K562 (cell line): ENCODE results near the gene DRD2. TPM values are rescaled to one million over a fixed set of nuclear protein-coding genes. Genes with fewer than 3 reads are reported as not detected.

Source experiments
- ATAC-seq: fragments of 200-7000 bp; cut with Tn5 transposase; 3 replicates; pipeline ENCODE4 v1.9.1; 2020; ENCODE audit warnings: moderate library complexity
- BruUV-seq: library from RNA; stranded (reverse); fragments of 400-500 nt; replicated peaks from 2 replicates; lab custom pipeline; 2021; lab: Mats Ljungman, UMichigan
- CTCF ChIA-PET: fragments of 300-600 bp; formaldehyde crosslinking; extraction: SDS; loops from one replicate; lab custom pipeline; 2021; ENCODE audit warnings: low intra/inter-chr PET ratio; lab: Yijun Ruan, JAX
- POLR2A ChIA-PET: fragments of 300-600, 350-650 bp; sonication (Branson Sonifier 250); formaldehyde crosslinking; extraction: SDS; loops from one replicate; lab custom pipeline; 2021; ENCODE audit warnings: antibody characterized with exemption, inconsistent platforms; lab: Yijun Ruan, JAX
- DNase-seq, 4 experiments: peaks; one replicate each; pipeline versions ENCODE4 v3.0.0 to v3.0.0-alpha.2; 2011 to 2018; ENCODE audit warnings: low spot score in 3 of 4, mixed read lengths in 3 of 4; ENCODE audit errors: extremely low read depth in 1 of 4
- FAIRE-seq: peaks from 2 replicates; lab custom pipeline; 2011; peaks lifted over from hg19 to GRCh38; lab: Jason Lieb, UNC
- H2AFZ ChIP-seq: 2 replicates; pipeline ENCODE4 v1.6.0; 2011; ENCODE audit warnings: low read depth, low read length, control low read depth, inconsistent platforms
- H3K27ac ChIP-seq: fragments of 200-600 bp; 3 replicates; pipeline ENCODE4 v1.8.0; 2011; ENCODE audit warnings: low read depth, mild to moderate bottlenecking, control low read depth, inconsistent platforms, low read length, moderate library complexity, mixed read lengths; ENCODE audit errors: extremely low read depth
- H3K27me3 ChIP-seq, 2 experiments: fragments of 300-600 bp in 1 of 2; 2 replicates in 1 of 2; 3 replicates in 1 of 2; pipeline versions ENCODE4 v1.6.0 to v1.8.0; 2011; ENCODE audit warnings: inconsistent platforms in 2 of 2, low read length in 2 of 2, mild to moderate bottlenecking in 1 of 2, mixed read lengths in 1 of 2, moderate library complexity in 1 of 2; ENCODE audit not compliant: control insufficient read depth in 2 of 2, insufficient read depth in 2 of 2
- H3K36me3 ChIP-seq: fragments of 300-600 bp; 3 replicates; pipeline ENCODE4 v1.8.0; 2011; ENCODE audit warnings: mild to moderate bottlenecking, low read length, inconsistent platforms; ENCODE audit not compliant: control insufficient read depth, insufficient read depth
- H3K4me1 ChIP-seq, 2 experiments: fragments of 200-600 bp in 1 of 2; replicated peaks in 1 of 2; 2 replicates in 1 of 2; 3 replicates in 1 of 2; pipeline versions ENCODE4 v1.5.1 to v1.8.0; 2011; ENCODE audit warnings: inconsistent platforms in 2 of 2, low read length in 2 of 2, mild to moderate bottlenecking in 1 of 2, mixed read lengths in 1 of 2, moderate library complexity in 1 of 2; ENCODE audit not compliant: control insufficient read depth in 2 of 2, insufficient read depth in 2 of 2
- H3K4me2 ChIP-seq: 2 replicates; pipeline ENCODE4 v1.6.1; 2011; ENCODE audit warnings: low read length, control low read depth, inconsistent platforms, mixed read lengths; ENCODE audit not compliant: insufficient read depth
- H3K4me3 ChIP-seq: fragments of 200-600 bp; sonication (generic), shearing (Covaris generic); 2 replicates; pipeline ENCODE4 v1.5.1; 2016; ENCODE audit warnings: control low read depth, inconsistent platforms
- H3K79me2 ChIP-seq: fragments of 200-600 bp; 3 replicates; pipeline ENCODE4 v1.8.0; 2011; ENCODE audit warnings: low read length, inconsistent platforms; ENCODE audit not compliant: control insufficient read depth, insufficient read depth
- H3K9ac ChIP-seq, 2 experiments: 2 replicates each; pipeline versions ENCODE4 v1.6.0 to v1.6.1; 2011; ENCODE audit warnings: low read depth in 2 of 2, low read length in 2 of 2, control low read depth in 1 of 2, inconsistent platforms in 1 of 2, mild to moderate bottlenecking in 1 of 2, mixed read lengths in 1 of 2; ENCODE audit not compliant: insufficient read depth in 1 of 2
- H3K9me1 ChIP-seq: one replicate; pipeline ENCODE4 v1.6.0; 2011; ENCODE audit warnings: inconsistent platforms, mild to moderate bottlenecking, low read length, moderate library complexity; ENCODE audit not compliant: control insufficient read depth, insufficient read depth
- H3K9me3 ChIP-seq: replicated peaks from 2 replicates; pipeline ENCODE4 v1.5.1; 2011; ENCODE audit warnings: low read depth, low read length, inconsistent platforms; ENCODE audit not compliant: control insufficient read depth, insufficient read depth
- H4K20me1 ChIP-seq: replicated peaks from 2 replicates; pipeline ENCODE4 v1.6.1; 2011; ENCODE audit warnings: low read length, inconsistent platforms, mixed read lengths; ENCODE audit not compliant: control insufficient read depth, insufficient read depth
- ARHGAP35 ChIP-seq: fragments of 450-650 bp; IDR thresholded peaks from 2 replicates; pipeline ENCODE4 v1.6.1; 2018; ENCODE audit not compliant: partially characterized antibody
- CHD1 ChIP-seq: fragments of 200-600 bp; sonication (generic); IDR thresholded peaks from one replicate; pipeline ENCODE4 v1.6.1; 2012; ENCODE audit warnings: mild to moderate bottlenecking, moderate library complexity, low read length, inconsistent platforms
- EP300 ChIP-seq: IDR thresholded peaks from 2 replicates; pipeline ENCODE4 v1.6.1; 2012; ENCODE audit warnings: low read length, improper control_type of control experiment
- HCFC1 ChIP-seq: IDR thresholded peaks from 2 replicates; pipeline ENCODE4 v1.6.1; 2012; ENCODE audit warnings: low read depth, low read length, improper control_type of control experiment
- PTTG1 ChIP-seq: fragments of 450-650 bp; IDR thresholded peaks from 2 replicates; pipeline ENCODE4 v1.6.1; 2016; ENCODE audit warnings: low read depth, mild to moderate bottlenecking, missing genetic modification characterization, missing compliant biosample characterization
- TFAM ChIP-seq: fragments of 250-450 bp; sonication (Bioruptor Pico); conservative IDR thresholded peaks from 2 replicates; pipeline ENCODE4 v1.5.0; 2021; ENCODE audit warnings: mild to moderate bottlenecking, moderate library complexity
- TRIM24 ChIP-seq, 2 experiments: fragments of 450-650 bp; IDR thresholded peaks; 2 replicates each; pipeline ENCODE4 v1.6.1; 2016
- ZNF561 ChIP-seq: fragments of 450-650 bp; formaldehyde crosslinking; conservative IDR thresholded peaks from 2 replicates; pipeline ENCODE4 v1.4.0; 2020; ENCODE audit warnings: mild to moderate bottlenecking, moderate library complexity
- ZSCAN32 ChIP-seq: fragments of 450-650 bp; formaldehyde crosslinking; IDR thresholded peaks from 2 replicates; pipeline ENCODE4 v1.4.0; 2020; ENCODE audit warnings: mild to moderate bottlenecking, moderate library complexity
- WGBS: fragments of 100-300 bp; shearing (Covaris generic); methylation state at CpG from one replicate; pipeline ENCODE4 v1.1.6; 2016; ENCODE audit warnings: low coverage, mixed read lengths; ENCODE audit not compliant: insufficient coverage; ENCODE audit errors: missing lambda C conversion rate; 5-methylcytosine and 5-hydroxymethylcytosine counted together
- in situ Hi-C: fragments of 300-500 bp; cut with MboI; formaldehyde crosslinking; loops from 4 replicates; pipeline ENCODE4 v1.15.0; 2018; ENCODE audit warnings: inconsistent platforms, mixed read lengths
- intact Hi-C: fragments of 100-400 bp; cut with micrococcal nuclease; formaldehyde crosslinking; loops from 2 replicates; pipeline ENCODE4 v1.14.2; 2022
- polyA plus RNA-seq, 8 experiments: library from polyadenylated mRNA; depleted of rRNA in 4 of 8; stranded (reverse) in 5 of 8; unstranded in 3 of 8; fragments of >200 nt; fragmentation: Nextera tagmentation in 2 of 8; fragmentation: Illumina TruSeq in 1 of 8; extraction: Ambion mirVana in 2 of 8; extraction: Trizol in 1 of 8; gene quantifications; 2 replicates each; pipeline versions ENCODE4 v1.2.1 to v1.2.3, GENCODE V29; 2011 to 2014; ENCODE audit warnings: inconsistent platforms in 1 of 8, missing spikeins in 1 of 8
- total RNA-seq, 7 experiments: library from RNA; depleted of rRNA in 6 of 7; stranded (reverse); fragments of >200 nt in 6 of 7; fragmentation: Illumina TruSeq in 2 of 7; extraction: Trizol in 2 of 7; gene quantifications; 2 replicates each; pipeline versions ENCODE4 v1.2.1 to v1.2.3, GENCODE V29; 2011 to 2021; ENCODE audit warnings: low replicate concordance in 1 of 7
- TF ChIP-seq, protein P1 (sequence below): IDR thresholded peaks from 2 replicates; pipeline ENCODE4 v1.6.1; 2011; ENCODE audit warnings: borderline replicate concordance, low read depth, mild to moderate bottlenecking, moderate library complexity, low read length; ENCODE audit not compliant: insufficient read depth, poor library complexity, severe bottlenecking
- TF ChIP-seq, protein P2 (sequence below), 2 experiments: IDR thresholded peaks; 2 replicates each; pipeline ENCODE4 v1.6.1; 2012; ENCODE audit warnings: improper control_type of control experiment in 2 of 2, low read depth in 2 of 2, low read length in 2 of 2, borderline replicate concordance in 1 of 2

Gene DRD2
- total and polyA plus RNA-seq, 9 of the 15 experiments (the other 6 are each of a cell fraction or from before 2014, with no cell fraction given) = not detected

DNA sequence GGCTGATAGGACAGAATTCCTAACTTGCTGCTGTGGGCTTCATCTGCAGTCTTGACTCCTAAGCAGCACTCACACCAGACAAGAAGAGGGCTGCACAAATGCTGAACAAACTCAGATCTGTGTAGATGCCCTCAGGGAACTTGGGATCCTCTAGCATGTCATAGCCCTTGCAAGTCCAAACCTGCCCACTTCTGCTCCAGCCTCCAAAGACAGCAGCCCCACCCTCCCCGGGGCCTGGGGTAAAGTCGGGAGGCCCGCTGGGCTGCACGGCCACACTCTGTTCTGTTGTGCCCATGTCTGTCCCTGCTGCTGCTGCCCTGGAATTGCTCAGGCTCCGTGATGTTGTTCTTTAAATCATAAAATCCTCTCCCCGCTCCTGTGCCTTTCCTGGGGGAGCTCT is 28.3 kb downstream of the DRD2 start (continued):
- no peak for TF ChIP-seq TRIM24 (IDR thresholded peaks at IDR 0.05)
- TF ChIP-seq, protein P1, sequence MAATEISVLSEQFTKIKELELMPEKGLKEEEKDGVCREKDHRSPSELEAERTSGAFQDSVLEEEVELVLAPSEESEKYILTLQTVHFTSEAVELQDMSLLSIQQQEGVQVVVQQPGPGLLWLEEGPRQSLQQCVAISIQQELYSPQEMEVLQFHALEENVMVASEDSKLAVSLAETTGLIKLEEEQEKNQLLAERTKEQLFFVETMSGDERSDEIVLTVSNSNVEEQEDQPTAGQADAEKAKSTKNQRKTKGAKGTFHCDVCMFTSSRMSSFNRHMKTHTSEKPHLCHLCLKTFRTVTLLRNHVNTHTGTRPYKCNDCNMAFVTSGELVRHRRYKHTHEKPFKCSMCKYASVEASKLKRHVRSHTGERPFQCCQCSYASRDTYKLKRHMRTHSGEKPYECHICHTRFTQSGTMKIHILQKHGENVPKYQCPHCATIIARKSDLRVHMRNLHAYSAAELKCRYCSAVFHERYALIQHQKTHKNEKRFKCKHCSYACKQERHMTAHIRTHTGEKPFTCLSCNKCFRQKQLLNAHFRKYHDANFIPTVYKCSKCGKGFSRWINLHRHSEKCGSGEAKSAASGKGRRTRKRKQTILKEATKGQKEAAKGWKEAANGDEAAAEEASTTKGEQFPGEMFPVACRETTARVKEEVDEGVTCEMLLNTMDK = no peak

DNA sequence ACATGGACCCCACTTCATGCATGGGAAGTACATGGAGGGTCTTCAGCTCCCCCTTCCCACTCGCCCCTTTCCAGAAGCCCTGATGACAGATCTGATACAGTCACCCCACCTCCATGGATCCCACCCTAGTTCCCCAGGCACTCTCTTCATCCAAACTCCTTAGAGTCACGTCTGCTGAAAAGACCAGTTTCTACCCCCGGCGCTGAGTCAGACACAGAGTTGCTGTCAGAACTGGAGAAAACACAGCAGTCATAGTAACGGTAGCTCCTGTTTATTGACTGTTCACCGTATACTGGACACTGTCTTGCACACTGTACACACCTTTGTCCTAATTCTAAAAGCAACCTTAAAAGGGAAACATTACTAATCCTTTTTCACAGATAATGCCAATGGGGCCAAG is 29.1 kb downstream of the DRD2 start:
- Histone ChIP-seq H3K79me2 (no peaks in the 10 kb centered on the region), H3K9ac (no peak overlapping the region), H3K4me3 (no peak overlapping the region), H3K4me1 (peaks cover 0 to 5% of the 10 kb centered on the region in 2 experiments; a peak in 1 of 5 replicates), H3K9me1 (no peaks in the 10 kb centered on the region), H3K27me3 (peaks cover 9 to 48% of the 10 kb centered on the region in 2 experiments; a peak in 4 of 5 replicates), H2AFZ (no peak overlapping the region), H4K20me1 (peaks cover 4% of the 10 kb centered on the region; the same call in 1 of the 2 replicates)
- intact Hi-C loops = no loop called here
- POLR2A ChIA-PET = no interaction called here
- FAIRE-seq (no peak), ATAC-seq (no peak), DNase-seq (no peak)
- no TSS peak for BruUV-seq
- TF ChIP-seq ZNF561 (CRISPR knock-in tag) (no peak), ARHGAP35 (no peak), EP300 (no peak), HCFC1 (no peak), CHD1 (no peak), PTTG1 (tag) (no peak), ZSCAN32 (CRISPR knock-in tag) (no peak), TFAM (no peak)
- TF ChIP-seq, protein P2, sequence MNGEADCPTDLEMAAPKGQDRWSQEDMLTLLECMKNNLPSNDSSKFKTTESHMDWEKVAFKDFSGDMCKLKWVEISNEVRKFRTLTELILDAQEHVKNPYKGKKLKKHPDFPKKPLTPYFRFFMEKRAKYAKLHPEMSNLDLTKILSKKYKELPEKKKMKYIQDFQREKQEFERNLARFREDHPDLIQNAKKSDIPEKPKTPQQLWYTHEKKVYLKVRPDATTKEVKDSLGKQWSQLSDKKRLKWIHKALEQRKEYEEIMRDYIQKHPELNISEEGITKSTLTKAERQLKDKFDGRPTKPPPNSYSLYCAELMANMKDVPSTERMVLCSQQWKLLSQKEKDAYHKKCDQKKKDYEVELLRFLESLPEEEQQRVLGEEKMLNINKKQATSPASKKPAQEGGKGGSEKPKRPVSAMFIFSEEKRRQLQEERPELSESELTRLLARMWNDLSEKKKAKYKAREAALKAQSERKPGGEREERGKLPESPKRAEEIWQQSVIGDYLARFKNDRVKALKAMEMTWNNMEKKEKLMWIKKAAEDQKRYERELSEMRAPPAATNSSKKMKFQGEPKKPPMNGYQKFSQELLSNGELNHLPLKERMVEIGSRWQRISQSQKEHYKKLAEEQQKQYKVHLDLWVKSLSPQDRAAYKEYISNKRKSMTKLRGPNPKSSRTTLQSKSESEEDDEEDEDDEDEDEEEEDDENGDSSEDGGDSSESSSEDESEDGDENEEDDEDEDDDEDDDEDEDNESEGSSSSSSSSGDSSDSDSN (IDR thresholded peaks at IDR 0.05; ENCODE audit: borderline replicate concordance in 1 of 2, low read depth in 2 of 2, low read length in 2 of 2) = no peak
- TF ChIP-seq, all 486 proteins: peak for 0
- WGBS = 0% methylated on average over 6 of the region's 6 CpGs
- H3K9me3 ChIP-seq = no peaks in the 10 kb centered on the region
- CTCF ChIA-PET = no interaction called here
- no peak overlapping the region for H3K4me2 ChIP-seq
- H3K36me3 ChIP-seq = no peaks in the 10 kb centered on the region
- no peak overlapping the region for H3K27ac ChIP-seq
- in situ Hi-C loops = no loop called here
